HL-60 (cell line): ENCODE results near the gene EMD.

Experiments used
- DNase-seq, 2 experiments: peaks; one replicate each; pipeline ENCODE4 v3.0.0-alpha.2; 2010 to 2020; ENCODE audit warnings: low read depth in 1 of 2, low spot score in 1 of 2
- H3K27ac ChIP-seq: fragments of 250-450 bp; sonication (Bioruptor Pico); replicated peaks from 2 replicates; pipeline ENCODE4 v1.5.1; 2020; ENCODE audit warnings: mild to moderate bottlenecking, moderate library complexity
- H3K27me3 ChIP-seq: fragments of 250-450 bp; sonication (Bioruptor Pico); 2 replicates; pipeline ENCODE4 v1.5.1; 2021; ENCODE audit warnings: mild to moderate bottlenecking, moderate library complexity; ENCODE audit not compliant: insufficient read depth, poor library complexity, severe bottlenecking
- H3K4me3 ChIP-seq: replicated peaks from 2 replicates; pipeline ENCODE4 v1.5.1; 2011; ENCODE audit warnings: mild to moderate bottlenecking, control low read depth, low read length; ENCODE audit not compliant: insufficient read depth
- GABPA ChIP-seq: IDR thresholded peaks from 2 replicates; pipeline ENCODE4 v1.6.1; 2012; ENCODE audit warnings: low read depth
- POLR2AphosphoS5 ChIP-seq: IDR thresholded peaks from 2 replicates; pipeline ENCODE4 v1.6.1; 2012; ENCODE audit warnings: low read depth
- SPI1 ChIP-seq: IDR thresholded peaks from 2 replicates; pipeline ENCODE4 v1.6.1; 2012; ENCODE audit warnings: low read depth, mild to moderate bottlenecking, borderline replicate concordance
- TF ChIP-seq, protein P1 (sequence below): IDR thresholded peaks from 2 replicates; pipeline ENCODE4 v1.6.1; 2012; ENCODE audit warnings: low read depth; ENCODE audit not compliant: insufficient replicate concordance
- TF ChIP-seq, protein P2 (sequence below): IDR thresholded peaks from one replicate; pipeline ENCODE4 v1.5.1; 2011; ENCODE audit warnings: low read length, control low read depth, inconsistent platforms; ENCODE audit not compliant: insufficient read depth

EMD gene

DNA sequence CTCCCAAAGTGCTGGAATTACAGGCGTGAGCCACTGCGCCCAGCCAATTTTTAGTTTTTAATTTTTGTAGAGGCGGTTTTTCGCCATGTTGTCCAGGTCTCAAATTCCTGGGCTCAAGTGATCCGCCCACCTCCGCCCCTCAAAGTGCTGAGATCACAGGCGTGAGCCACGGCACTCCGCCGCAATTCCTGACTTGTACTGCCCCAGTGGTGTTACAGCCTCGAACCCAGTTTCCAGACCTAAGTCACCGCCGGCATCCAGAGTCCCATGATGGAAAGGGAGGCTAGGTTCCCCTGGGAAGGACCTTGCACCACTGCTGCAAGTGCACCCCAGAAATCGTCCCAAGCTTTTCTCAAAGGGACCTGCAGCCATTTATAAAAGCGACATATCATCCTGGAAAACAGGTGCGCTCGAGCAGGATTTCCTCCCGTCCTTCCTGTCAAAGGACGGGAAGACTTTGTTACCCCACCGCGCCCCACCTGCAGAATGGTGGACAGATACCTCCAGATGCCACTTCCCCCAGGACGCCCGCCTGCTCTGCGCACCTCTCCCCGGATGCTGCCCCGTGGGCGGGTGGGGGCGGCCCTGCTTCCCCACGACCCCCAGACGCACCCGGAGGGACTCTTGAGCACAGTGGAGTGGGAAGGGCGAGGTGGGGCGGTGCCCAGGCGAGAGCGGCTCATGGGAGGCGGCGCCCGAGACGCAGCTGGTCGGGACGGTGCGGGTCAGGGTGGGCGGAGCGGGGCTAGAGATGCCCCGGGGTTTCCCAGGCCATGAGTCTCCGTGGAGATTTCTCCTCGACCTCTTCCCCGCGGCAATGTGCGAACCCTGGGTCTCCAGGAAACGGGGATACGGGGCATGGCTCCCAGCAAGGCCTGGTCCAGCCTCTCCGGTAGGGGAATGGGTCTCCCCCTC lies 18.1 kb downstream of the EMD start:
- peak; percentile 51 to 61 for DNase-seq
- Histone ChIP-seq H3K27ac (peak overlapping the region; percentile 95), H3K27me3 (no peaks in the 10 kb centered on the region), H3K4me3 (peak overlapping the region; percentile 57)
- no peak for TF ChIP-seq POLR2AphosphoS5
- TF ChIP-seq, protein P1, sequence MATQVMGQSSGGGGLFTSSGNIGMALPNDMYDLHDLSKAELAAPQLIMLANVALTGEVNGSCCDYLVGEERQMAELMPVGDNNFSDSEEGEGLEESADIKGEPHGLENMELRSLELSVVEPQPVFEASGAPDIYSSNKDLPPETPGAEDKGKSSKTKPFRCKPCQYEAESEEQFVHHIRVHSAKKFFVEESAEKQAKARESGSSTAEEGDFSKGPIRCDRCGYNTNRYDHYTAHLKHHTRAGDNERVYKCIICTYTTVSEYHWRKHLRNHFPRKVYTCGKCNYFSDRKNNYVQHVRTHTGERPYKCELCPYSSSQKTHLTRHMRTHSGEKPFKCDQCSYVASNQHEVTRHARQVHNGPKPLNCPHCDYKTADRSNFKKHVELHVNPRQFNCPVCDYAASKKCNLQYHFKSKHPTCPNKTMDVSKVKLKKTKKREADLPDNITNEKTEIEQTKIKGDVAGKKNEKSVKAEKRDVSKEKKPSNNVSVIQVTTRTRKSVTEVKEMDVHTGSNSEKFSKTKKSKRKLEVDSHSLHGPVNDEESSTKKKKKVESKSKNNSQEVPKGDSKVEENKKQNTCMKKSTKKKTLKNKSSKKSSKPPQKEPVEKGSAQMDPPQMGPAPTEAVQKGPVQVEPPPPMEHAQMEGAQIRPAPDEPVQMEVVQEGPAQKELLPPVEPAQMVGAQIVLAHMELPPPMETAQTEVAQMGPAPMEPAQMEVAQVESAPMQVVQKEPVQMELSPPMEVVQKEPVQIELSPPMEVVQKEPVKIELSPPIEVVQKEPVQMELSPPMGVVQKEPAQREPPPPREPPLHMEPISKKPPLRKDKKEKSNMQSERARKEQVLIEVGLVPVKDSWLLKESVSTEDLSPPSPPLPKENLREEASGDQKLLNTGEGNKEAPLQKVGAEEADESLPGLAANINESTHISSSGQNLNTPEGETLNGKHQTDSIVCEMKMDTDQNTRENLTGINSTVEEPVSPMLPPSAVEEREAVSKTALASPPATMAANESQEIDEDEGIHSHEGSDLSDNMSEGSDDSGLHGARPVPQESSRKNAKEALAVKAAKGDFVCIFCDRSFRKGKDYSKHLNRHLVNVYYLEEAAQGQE: no peak
- no peak for TF ChIP-seq GABPA
- TF ChIP-seq, protein P2, sequence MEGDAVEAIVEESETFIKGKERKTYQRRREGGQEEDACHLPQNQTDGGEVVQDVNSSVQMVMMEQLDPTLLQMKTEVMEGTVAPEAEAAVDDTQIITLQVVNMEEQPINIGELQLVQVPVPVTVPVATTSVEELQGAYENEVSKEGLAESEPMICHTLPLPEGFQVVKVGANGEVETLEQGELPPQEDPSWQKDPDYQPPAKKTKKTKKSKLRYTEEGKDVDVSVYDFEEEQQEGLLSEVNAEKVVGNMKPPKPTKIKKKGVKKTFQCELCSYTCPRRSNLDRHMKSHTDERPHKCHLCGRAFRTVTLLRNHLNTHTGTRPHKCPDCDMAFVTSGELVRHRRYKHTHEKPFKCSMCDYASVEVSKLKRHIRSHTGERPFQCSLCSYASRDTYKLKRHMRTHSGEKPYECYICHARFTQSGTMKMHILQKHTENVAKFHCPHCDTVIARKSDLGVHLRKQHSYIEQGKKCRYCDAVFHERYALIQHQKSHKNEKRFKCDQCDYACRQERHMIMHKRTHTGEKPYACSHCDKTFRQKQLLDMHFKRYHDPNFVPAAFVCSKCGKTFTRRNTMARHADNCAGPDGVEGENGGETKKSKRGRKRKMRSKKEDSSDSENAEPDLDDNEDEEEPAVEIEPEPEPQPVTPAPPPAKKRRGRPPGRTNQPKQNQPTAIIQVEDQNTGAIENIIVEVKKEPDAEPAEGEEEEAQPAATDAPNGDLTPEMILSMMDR: no peak
- TF ChIP-seq SPI1: no peak

DNA sequence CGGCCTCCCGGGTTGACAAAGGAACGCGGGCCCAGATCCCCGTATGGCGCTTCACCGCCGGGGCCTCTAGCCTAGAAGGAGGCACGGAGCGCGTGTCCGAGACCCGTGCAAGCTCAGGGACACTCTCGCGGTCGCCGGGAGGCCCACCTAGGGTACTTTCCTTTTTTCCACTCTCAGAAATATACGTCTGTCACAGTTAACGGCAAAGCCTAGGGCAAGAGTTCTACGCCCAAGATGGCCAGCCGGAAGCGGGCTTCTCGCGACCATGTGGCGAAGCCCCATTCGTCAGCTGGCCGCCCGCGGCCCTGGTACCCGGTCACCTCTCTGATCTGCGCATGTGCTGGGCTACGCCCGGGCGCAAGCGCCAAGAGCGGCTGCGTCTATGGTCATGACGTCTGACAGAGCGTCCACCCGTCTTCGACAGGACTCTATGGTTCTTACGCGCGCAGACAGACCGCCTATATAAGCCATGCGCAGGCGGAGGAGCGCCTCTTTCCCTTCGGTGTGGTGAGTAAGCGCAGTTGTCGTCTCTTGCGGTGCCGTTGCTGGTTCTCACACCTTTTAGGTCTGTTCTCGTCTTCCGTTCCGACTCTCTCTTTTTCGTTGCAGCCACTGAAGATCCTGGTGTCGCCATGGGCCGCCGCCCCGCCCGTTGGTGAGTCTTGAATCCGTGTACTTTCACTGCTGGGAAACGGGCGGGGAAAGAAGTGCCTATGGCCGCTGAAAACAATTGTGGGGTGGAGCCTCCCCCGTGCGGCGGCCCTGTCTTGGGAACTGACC lies 19.0 kb downstream of the EMD start, which contains the start of gene RPL10:
Gene RPL10, plus strand, starts transcription at position 490 of the 780 bp plus-strand sequence. Its CDS starts 143 bp downstream, at position 633.
- TF ChIP-seq GABPA (no peak), POLR2AphosphoS5 (peak; percentile 99)
- TF ChIP-seq, protein P2: no peak
- TF ChIP-seq, protein P1: peak; percentile 73
- H3K27ac ChIP-seq: peak within 1 kb of the TSS; percentile 95
- no peaks in the 10 kb centered on the region for H3K27me3 ChIP-seq

DNA sequence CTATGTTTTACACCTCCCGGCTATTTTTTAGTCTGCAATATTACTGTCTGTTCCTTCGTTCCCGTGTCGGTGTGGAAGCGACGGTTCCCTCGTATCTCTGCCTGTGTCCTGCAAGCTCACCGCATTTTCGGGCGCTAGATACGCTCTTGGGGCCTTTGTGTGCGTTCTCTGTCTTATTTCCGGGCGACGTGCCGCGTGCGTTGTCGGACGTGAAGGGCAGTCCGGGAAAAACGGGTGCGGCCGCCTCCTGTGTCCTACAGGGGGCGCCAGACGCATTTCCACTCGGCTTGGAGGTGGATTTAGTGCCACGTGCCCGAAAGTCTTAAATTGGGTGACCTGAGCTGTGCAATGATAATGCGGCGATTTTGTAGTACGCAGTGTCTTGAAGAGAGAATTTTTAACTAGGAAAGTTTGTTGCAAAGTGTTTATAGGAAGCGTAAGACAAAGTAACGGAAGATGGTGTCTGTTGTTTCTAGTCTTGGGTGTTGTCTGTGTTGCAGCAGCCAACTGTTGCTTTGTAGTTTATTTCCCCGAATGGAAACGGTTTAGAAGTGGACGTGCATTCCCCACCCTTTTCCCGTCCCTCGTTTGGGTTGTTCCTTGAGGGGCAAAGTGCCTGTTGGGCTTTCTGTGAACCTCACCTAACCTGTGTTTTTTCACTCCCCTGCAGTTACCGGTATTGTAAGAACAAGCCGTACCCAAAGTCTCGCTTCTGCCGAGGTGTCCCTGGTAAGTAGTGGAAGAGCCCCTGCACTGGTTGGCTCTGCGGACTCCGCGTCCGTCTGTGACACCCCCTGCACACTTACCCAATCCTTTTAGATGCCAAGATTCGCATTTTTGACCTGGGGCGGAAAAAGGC lies 19.8 kb downstream of the EMD start:
- DNase-seq: peak; percentile 70 to 85
- Histone ChIP-seq H3K4me3 (peak overlapping the region; percentile 57), H3K27me3 (no peaks in the 10 kb centered on the region), H3K27ac (peak overlapping the region; percentile 95)
- TF ChIP-seq, protein P1: no peak
- peak; percentile 16; the same call in 1 of the 2 replicates for TF ChIP-seq GABPA
- no peak for TF ChIP-seq SPI1
- TF ChIP-seq POLR2AphosphoS5: peak; percentile 10
- TF ChIP-seq, protein P2: peak; percentile 34

More for the DNA sequence above, 19.0 kb downstream of the EMD start, which contains the start of gene RPL10:
- peak; percentile 93 to 94 for DNase-seq
- peak within 1 kb of the TSS; percentile 57 for H3K4me3 ChIP-seq
